Activated T-cell treated with anti-CD3 and anti-CD28 coated beads, Interleukin-2, amount 50 U/mL, for 24 hours (primary cell): ENCODE results near the gene LILRA6.
A peak's percentile ranks its signal among the peaks of the same experiment; 100 is the strongest.
"Not testable (repeated sequence)": the region's sequence is repeated elsewhere in the genome, so short reads cannot be mapped to it uniquely, and the experiment has no call there.

ENCODE experiments used
- DNase-seq: peaks from one replicate; pipeline ENCODE4 v3.0.0-alpha.2; 2020
- H3K27ac Mint-ChIP-seq: 2 replicates; pipeline ENCODE4 v1.8.0; 2020; ENCODE audit warnings: mild to moderate bottlenecking, mixed read lengths
- H3K27me3 Mint-ChIP-seq: 2 replicates; pipeline ENCODE4 v1.8.0; 2020; ENCODE audit warnings: mixed read lengths
- H3K36me3 Mint-ChIP-seq: 2 replicates; pipeline ENCODE4 v1.8.0; 2020; ENCODE audit warnings: low read depth, mixed read lengths
- H3K4me1 Mint-ChIP-seq: 2 replicates; pipeline ENCODE4 v1.8.0; 2020; ENCODE audit warnings: low read depth, mixed read lengths
- H3K4me3 Mint-ChIP-seq: 2 replicates; pipeline ENCODE4 v1.8.0; 2020; ENCODE audit warnings: mild to moderate bottlenecking, moderate library complexity, mixed read lengths
- H3K9me3 Mint-ChIP-seq: 2 replicates; pipeline ENCODE4 v1.8.0; 2020; ENCODE audit warnings: mixed read lengths

The LILRA6 gene

GRCh38 chr19:54199401-54199800, 43.2 kb downstream of the LILRA6 start:
- Mint-ChIP-seq H3K4me1 (peaks cover 28% of the 10 kb centered on the region), H3K36me3 (peaks cover 65% of the 10 kb centered on the region), H3K4me3 (peak overlapping the region; percentile 90), H3K27ac (peak overlapping the region; percentile 90), H3K27me3 (no peaks in the 10 kb centered on the region), H3K9me3 (no peaks in the 10 kb centered on the region)
- no peak for DNase-seq

DNA sequence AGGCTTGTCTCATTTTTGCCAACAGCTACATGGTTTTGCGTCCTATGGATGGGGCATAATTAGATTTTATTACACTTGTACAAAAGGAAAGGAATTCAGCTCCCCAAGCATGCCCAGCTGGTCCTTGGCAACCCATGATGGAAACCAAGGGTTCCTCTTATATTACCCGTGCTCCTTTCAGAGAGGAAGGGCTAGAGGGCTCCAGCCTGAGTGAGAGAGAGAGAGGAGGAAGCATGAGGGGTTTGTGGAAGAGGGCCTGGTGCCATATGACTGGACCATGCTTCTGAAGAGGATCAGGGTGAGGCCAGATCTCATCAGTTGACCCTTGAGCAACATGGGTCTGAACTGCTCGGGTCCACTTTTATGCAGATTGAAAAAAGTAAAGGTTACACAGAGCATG, 45.5 kb downstream of the LILRA6 start:
- DNase-seq: no peak
- Mint-ChIP-seq H3K27ac (peak overlapping the region; percentile 40), H3K27me3 (no peaks in the 10 kb centered on the region)

GRCh38 chr19:54196536-54196935, 46.1 kb downstream of the LILRA6 start:
- H3K4me3 Mint-ChIP-seq: no peak overlapping the region
- no peak overlapping the region for H3K27ac Mint-ChIP-seq
- peaks cover 23% of the 10 kb centered on the region for H3K4me1 Mint-ChIP-seq
- peaks cover 64% of the 10 kb centered on the region for H3K36me3 Mint-ChIP-seq
- H3K9me3 Mint-ChIP-seq: no peaks in the 10 kb centered on the region
- no peak for DNase-seq
- no peaks in the 10 kb centered on the region for H3K27me3 Mint-ChIP-seq

More for the DNA sequence above, 45.5 kb downstream of the LILRA6 start:
- peaks cover 17% of the 10 kb centered on the region for H3K4me1 Mint-ChIP-seq
- H3K36me3 Mint-ChIP-seq: peaks cover 64% of the 10 kb centered on the region
- H3K9me3 Mint-ChIP-seq: no peaks in the 10 kb centered on the region
- no peak overlapping the region for H3K4me3 Mint-ChIP-seq

DNA sequence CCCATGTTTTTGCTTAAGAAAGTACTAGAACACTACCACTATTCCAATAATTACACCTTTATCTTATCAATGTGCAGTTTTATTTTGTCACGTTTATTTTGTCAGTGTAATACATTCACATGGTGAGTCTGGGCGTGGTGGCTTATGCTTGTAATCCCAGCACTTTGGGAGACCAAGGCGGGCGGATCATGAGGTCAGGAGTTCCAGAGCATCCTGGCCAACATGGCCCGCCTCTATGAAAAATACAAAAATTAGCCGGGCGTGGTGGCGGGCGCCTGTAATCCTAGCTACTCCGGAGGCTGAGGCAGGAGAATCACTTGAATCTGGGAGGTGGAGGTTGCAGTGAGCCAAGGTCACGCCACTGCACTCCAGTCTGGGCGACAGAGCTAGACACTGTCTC, 48.1 kb downstream of the LILRA6 start:
- not testable (repeated sequence) for H3K4me3 Mint-ChIP-seq, H3K27ac Mint-ChIP-seq, H3K9me3 Mint-ChIP-seq, H3K27me3 Mint-ChIP-seq, DNase-seq
- Mint-ChIP-seq H3K36me3 (peaks cover 58% of the 10 kb centered on the region), H3K4me1 (peaks cover 23% of the 10 kb centered on the region)

DNA sequence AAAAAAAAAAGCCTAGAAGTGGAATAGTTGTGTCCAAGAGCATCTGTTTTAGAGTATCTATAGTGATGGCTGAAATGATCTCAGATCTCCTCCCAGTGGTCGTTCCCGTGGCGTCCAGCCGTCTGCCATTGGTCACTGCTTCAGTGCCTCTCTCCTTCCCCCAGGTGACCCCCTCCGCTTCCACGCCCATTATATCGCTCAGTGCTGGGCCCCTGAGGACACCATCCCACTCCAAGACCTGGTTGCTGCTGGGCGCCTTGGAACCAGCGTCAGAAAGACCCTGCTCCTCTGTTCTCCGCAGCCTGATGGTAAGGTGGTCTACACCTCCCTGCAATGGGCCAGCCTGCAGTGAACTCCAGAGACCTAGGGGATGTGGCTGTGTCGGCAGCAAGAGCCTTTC, 49.6 kb downstream of the LILRA6 start:
- Mint-ChIP-seq H3K4me3 (no peak overlapping the region), H3K27ac (no peak overlapping the region), H3K27me3 (no peaks in the 10 kb centered on the region), H3K36me3 (peaks cover 59% of the 10 kb centered on the region), H3K4me1 (peaks cover 25% of the 10 kb centered on the region), H3K9me3 (no peaks in the 10 kb centered on the region)
- no peak for DNase-seq

DNA sequence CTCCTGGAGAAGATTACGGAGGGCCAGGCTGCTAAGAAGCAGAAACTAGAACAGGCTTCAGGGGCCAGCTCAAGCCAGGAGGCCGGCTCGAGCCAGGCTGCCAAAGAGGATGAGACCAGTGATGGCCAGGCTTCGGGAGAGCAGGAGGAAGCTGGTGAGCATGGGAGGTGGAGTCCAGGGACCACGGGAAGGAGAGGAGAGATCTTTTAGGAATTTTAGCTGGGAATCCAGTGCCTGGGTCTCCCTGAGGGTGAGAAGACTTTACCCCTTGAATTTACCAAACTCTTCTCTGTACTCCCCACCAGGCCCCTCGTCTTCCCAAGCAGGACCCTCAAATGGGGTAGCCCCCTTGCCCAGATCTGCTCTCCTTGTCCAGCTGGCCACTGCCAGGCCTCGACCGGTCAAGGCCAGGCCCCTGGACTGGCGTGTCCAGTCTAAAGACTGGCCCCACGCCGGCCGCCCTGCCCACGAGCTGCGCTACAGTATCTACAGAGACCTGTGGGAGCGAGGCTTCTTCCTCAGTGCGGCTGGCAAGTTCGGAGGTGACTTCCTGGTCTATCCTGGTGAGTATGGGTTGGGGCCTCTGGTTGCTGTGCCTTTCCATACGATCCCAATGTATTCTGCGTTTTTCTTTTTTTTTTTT, 50.7 kb downstream of the LILRA6 start:
- Mint-ChIP-seq H3K36me3 (peaks cover 63% of the 10 kb centered on the region), H3K27ac (peak overlapping the region; percentile 92), H3K4me1 (peaks cover 36% of the 10 kb centered on the region), H3K4me3 (peak overlapping the region; percentile 84), H3K9me3 (no peaks in the 10 kb centered on the region), H3K27me3 (no peaks in the 10 kb centered on the region)
- no peak for DNase-seq

DNA sequence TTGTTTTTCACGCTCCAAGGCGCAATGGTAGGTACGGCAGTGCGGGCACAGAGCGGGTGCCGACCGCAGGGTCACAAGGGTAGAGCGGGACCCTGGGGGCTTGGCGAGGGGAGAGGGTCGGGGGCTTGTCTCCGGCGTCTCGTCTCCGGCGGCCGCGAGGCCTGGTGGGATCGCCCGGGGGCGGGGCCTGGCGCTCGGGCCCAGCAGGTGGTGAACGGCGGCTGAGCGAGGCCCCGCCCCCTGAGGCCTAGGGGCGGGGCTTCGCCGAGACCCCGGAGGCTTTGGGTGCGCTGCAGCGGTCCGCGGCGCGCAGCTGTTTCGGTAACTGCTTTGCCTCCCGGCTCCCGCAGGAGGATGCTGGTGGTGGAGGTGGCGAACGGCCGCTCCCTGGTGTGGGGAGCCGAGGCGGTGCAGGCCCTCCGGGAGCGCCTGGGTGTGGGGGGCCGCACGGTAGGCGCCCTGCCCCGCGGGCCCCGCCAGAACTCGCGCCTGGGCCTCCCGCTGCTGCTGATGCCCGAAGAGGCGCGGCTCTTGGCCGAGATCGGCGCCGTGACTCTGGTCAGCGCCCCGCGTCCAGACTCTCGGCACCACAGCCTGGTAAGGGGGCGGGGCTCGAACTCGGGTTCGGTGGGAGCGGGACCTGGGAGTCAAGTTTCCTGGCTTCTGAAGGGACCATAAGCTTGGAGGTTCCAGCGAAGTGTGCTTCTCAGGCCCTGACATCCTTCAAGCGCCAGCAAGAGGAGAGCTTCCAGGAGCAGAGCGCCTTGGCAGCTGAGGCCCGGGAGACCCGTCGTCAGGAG, 51.4 kb downstream of the LILRA6 start, which contains the start of gene TSEN34:
Gene TSEN34, plus strand, starts transcription at position 298 of the 800 bp plus-strand sequence. Its CDS starts 57 bp downstream, at position 355.
- Mint-ChIP-seq H3K9me3 (no peaks in the 10 kb centered on the region), H3K36me3 (peaks cover 68% of the 10 kb centered on the region), H3K27ac (peak within 1 kb of the TSS; percentile 99), H3K27me3 (no peaks in the 10 kb centered on the region), H3K4me1 (peaks cover 41% of the 10 kb centered on the region), H3K4me3 (peak within 1 kb of the TSS; percentile 84)
- no peak for DNase-seq

- Mint-ChIP-seq H3K4me3 (peak overlapping the region; percentile 84), H3K27me3 (no peaks in the 10 kb centered on the region), H3K27ac (peak overlapping the region; percentile 99), H3K36me3 (peaks cover 71% of the 10 kb centered on the region), H3K4me1 (peaks cover 43% of the 10 kb centered on the region), H3K9me3 (no peaks in the 10 kb centered on the region)
- DNase-seq: peak; percentile 100
Measured at GRCh38 chr19:54190503-54191010, 52.0 kb downstream of the LILRA6 start.

DNA sequence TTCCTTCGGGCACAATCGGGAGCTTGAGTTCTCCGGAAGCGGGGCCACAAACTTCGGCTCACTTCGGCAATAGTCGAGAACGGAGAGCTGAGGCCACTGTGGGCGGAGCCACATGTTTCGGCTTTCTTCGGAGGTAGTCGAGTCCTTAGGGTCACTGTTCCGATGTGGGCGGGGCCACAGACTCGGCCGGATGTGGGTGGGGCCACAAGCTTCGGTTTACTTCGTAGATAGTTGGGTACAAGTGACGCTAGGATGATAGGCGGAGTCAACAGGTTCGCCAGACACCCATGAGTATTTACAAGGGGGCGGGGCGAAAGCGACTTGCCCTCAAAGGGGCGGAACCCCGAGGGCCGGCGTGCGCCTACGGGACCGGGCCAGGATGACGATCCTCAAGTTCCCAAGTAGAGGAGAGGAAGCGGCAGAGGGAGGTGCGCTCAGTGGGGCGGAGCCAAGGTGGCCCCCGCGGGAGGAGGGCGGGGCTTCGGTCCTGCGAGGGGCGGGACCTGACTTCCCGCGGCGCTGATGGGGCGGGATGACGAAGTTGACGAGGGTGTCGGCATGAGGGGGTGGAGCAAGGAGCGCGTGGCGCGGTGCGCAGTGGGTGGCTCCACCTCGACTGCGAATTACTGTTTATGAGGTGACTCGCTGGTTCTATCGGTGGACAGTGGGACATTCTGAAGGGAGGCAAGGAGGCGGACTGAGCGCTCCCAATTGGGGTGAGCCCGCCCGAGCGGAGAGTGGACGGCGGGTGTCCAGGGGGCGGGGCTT, 52.7 kb downstream of the LILRA6 start:
- DNase-seq: peak; percentile 100
- Mint-ChIP-seq H3K27ac (peak overlapping the region; percentile 99), H3K27me3 (no peaks in the 10 kb centered on the region), H3K36me3 (peaks cover 69% of the 10 kb centered on the region), H3K4me1 (peaks cover 45% of the 10 kb centered on the region), H3K4me3 (peak overlapping the region; percentile 84), H3K9me3 (no peaks in the 10 kb centered on the region)

DNA sequence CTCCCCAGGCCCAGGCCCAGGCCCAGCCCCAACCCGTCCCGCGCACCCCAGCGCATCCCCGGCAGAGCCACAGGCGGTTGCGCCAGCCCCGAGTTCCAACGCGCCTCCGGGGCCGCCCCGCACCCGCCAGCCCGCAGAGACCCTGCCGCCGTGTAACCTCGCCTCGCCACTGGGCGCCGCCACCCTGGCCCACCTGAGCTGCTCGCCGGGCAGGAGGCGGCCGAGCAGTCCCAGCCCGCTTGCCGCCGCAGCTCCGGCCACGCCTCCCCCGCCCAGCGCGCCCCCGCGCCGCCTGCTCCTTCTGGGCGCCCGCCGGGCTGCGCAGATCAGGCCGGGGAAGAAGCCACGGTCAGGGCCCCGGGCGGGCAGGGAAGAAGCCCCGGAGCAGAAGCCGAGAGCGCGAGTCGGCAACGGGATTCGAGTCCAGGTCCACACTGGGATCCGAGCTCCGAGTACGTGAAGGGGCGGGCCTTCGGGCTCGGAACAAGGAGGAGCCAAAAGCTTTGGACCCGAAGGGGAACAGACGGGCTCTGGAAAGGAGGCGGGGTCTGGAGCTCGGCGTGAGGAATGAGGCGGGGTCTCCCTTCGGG, 53.4 kb downstream of the LILRA6 start, which contains the start of gene MBOAT7:
Gene MBOAT7, minus strand, starts transcription at position 436 of the 590 bp plus-strand sequence. CDS start 1,072 bp downstream, outside the sequence.
- DNase-seq: no peak
- no peaks in the 10 kb centered on the region for H3K27me3 Mint-ChIP-seq
- H3K4me3 Mint-ChIP-seq: peak within 1 kb of the TSS; percentile 84
- peaks cover 45% of the 10 kb centered on the region for H3K4me1 Mint-ChIP-seq
- peak within 1 kb of the TSS; percentile 99 for H3K27ac Mint-ChIP-seq
- H3K9me3 Mint-ChIP-seq: no peaks in the 10 kb centered on the region
- peaks cover 64% of the 10 kb centered on the region for H3K36me3 Mint-ChIP-seq

DNA sequence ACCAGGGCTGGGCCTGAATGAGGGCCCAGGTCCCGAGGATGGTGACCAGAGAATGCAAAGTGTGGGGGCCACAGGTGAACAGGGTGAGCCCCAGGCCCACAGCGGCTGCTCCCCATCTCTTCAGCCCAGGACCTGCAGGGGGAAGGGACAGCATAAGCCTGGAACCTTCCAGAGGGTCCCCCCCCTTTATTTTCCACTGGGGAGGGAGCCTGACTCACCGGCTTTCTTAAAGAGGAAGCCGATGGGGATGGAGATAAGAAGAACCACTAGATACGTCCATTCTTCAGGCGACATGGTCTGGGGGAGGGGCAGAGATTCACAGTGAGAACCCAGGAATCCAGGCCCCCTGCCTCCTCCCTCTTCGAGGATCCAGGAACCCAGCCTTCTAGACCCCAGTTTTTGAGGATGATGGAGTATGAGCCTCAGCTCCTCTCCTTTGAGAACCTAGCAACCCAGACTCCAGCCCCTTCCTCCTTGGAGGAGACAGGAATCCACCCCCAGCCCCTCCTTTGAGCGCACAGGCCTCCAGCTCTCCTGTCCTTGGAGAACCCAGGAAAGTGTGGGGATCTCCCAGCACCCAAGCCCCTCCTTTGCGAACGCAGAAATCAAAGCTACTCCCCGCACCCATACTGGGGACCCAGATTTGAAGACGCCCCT, 54.2 kb downstream of the LILRA6 start:
- peak overlapping the region; percentile 84 for H3K4me3 Mint-ChIP-seq
- H3K9me3 Mint-ChIP-seq: no peaks in the 10 kb centered on the region
- H3K36me3 Mint-ChIP-seq: peaks cover 65% of the 10 kb centered on the region
- peak overlapping the region; percentile 95 for H3K27ac Mint-ChIP-seq
- H3K4me1 Mint-ChIP-seq: peaks cover 44% of the 10 kb centered on the region
- peak; percentile 68 for DNase-seq
- no peaks in the 10 kb centered on the region for H3K27me3 Mint-ChIP-seq

GRCh38 chr19:54186934-54187381, 55.6 kb downstream of the LILRA6 start:
- peak overlapping the region; percentile 84 for H3K4me3 Mint-ChIP-seq
- DNase-seq: no peak
- peaks cover 31% of the 10 kb centered on the region for H3K4me1 Mint-ChIP-seq
- H3K27ac Mint-ChIP-seq: peak overlapping the region; percentile 95
- no peaks in the 10 kb centered on the region for H3K27me3 Mint-ChIP-seq
- H3K36me3 Mint-ChIP-seq: peaks cover 60% of the 10 kb centered on the region
- H3K9me3 Mint-ChIP-seq: no peaks in the 10 kb centered on the region
